AG08396 (cell line): ENCODE data around the gene LPAR3.

Experiments used
- DNase-seq: peaks from one replicate; pipeline ENCODE4 v3.0.0; 2012; ENCODE audit warnings: low spot score, mixed read lengths

Gene LPAR3

GRCh38 chr1:84774669-84775534 lies 118.1 kb downstream of the LPAR3 start:
- DNase-seq = no peak

- DNase-seq = no peak
These were observed 119.0 kb downstream of the LPAR3 start for GRCh38 chr1:84773933-84774497.

GRCh38 chr1:84773195-84773594 lies 119.8 kb downstream of the LPAR3 start:
- DNase-seq = no peak

- DNase-seq = peak; percentile 81
These were observed 120.5 kb downstream of the LPAR3 start for GRCh38 chr1:84772428-84772943.

- DNase-seq = no peak
These were observed 121.1 kb downstream of the LPAR3 start for GRCh38 chr1:84771895-84772294.

GRCh38 chr1:84770481-84770880 lies 122.5 kb downstream of the LPAR3 start:
- no peak for DNase-seq

- no peak for DNase-seq
These were observed 123.4 kb downstream of the LPAR3 start for GRCh38 chr1:84769636-84770035.

- DNase-seq = no peak
These were observed 124.4 kb downstream of the LPAR3 start for GRCh38 chr1:84768634-84769033.

GRCh38 chr1:84763912-84764680 lies 128.9 kb downstream of the LPAR3 start:
- no peak for DNase-seq

GRCh38 chr1:84762664-84763063 lies 130.3 kb downstream of the LPAR3 start:
- no peak for DNase-seq
